ENCODE measurements around the gene NETO2. TPM values are rescaled to one million over a fixed set of nuclear protein-coding genes. Genes with fewer than 3 reads are reported as not detected.
A peak's percentile ranks its signal among the peaks of the same experiment; 100 is the strongest.
"Not testable (repeated sequence)": the region's sequence is repeated elsewhere in the genome, so short reads cannot be mapped to it uniquely, and the experiment has no call there.

Gene NETO2
- polyA plus RNA-seq, 1 donor from 2014 or later = 101 TPM

DNA sequence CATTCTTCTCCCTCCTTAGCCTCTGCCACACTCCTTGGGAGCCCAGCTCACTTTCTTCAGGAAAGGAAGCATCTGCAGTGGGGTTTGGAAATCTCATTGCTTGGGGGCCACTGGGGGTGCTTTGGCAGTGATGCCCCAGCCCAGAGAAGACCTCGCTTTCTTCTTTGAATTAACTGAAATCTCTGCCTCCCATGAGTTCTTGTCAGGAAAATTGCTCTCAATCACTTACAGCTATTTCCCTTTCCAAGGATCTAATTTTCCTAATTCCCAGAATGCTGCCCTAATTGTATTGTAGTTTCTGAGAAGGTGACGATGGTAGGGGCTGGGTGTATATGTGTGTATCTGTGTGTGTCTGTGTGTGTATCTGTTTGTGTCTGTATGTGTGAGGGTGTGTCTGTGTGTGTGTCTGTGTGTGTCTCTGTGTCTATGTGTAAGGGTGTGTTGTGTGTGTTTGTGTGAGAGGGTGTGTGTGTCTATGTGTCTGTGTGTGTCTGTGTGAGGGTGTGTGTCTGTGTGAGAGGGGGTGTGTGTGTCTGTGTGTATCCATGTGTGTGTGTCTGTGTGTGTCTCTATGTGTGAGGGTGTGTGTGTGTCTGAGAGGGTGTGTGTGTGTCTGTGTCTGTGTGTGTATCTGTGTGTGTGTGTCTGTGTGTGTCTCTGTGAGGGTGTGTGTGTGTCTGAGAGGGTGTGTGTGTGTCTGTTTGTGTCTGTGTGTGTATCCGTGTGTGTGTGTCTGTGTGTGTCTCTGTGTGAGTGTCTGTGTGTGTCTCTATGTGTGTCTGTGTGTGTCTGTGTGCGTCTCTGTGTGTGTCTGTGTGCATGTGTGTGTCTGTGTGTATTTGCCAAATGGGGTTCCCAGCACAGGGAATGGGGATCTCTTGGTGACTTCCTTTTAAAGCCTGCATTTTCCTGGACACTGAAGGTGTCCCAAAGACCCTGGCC, 86.8 kb downstream of the NETO2 start:
- H3K9me2 ChIP-seq (ENCODE audit: insufficient read depth, low read length) = no peaks in the 10 kb centered on the region
- no peaks in the 10 kb centered on the region for H4K20me1 ChIP-seq (ENCODE audit: insufficient read depth)
- H2AFZ ChIP-seq (ENCODE audit: low read depth, low read length) = no peak overlapping the region
- TF ChIP-seq POLR2AphosphoS5 (IDR thresholded peaks at IDR 0.05) = peak; percentile 42
- TF ChIP-seq, protein P1, sequence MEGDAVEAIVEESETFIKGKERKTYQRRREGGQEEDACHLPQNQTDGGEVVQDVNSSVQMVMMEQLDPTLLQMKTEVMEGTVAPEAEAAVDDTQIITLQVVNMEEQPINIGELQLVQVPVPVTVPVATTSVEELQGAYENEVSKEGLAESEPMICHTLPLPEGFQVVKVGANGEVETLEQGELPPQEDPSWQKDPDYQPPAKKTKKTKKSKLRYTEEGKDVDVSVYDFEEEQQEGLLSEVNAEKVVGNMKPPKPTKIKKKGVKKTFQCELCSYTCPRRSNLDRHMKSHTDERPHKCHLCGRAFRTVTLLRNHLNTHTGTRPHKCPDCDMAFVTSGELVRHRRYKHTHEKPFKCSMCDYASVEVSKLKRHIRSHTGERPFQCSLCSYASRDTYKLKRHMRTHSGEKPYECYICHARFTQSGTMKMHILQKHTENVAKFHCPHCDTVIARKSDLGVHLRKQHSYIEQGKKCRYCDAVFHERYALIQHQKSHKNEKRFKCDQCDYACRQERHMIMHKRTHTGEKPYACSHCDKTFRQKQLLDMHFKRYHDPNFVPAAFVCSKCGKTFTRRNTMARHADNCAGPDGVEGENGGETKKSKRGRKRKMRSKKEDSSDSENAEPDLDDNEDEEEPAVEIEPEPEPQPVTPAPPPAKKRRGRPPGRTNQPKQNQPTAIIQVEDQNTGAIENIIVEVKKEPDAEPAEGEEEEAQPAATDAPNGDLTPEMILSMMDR (IDR thresholded peaks at IDR 0.05; ENCODE audit: poor library complexity, severe bottlenecking) = no peak
- TF ChIP-seq EP300 (conservative IDR thresholded peaks at IDR 0.05; ENCODE audit: poor library complexity, severe bottlenecking) = peak; percentile 9
- TF ChIP-seq REST (IDR thresholded peaks at IDR 0.05; ENCODE audit: borderline replicate concordance) = peak; percentile 93
- H3K27me3 ChIP-seq (ENCODE audit: insufficient read depth, low read depth, low read length) = no peaks in the 10 kb centered on the region
- no peaks in the 10 kb centered on the region for H3F3A ChIP-seq (ENCODE audit: insufficient read depth, low read length, poor library complexity, severe bottlenecking)
- H3K4me2 ChIP-seq (ENCODE audit: low read length) = peak overlapping the region; percentile 5
- H3K9me3 ChIP-seq (ENCODE audit: low read length) = no peaks in the 10 kb centered on the region
- no peak overlapping the region for H3K27ac ChIP-seq (ENCODE audit: low read length)
- no peaks in the 10 kb centered on the region for H3K79me2 ChIP-seq (replicated peaks; ENCODE audit: insufficient read depth, low read length)
- H3K36me3 ChIP-seq (ENCODE audit: insufficient read depth, low read length) = no peaks in the 10 kb centered on the region
- peak overlapping the region; percentile 36 for H3K4me3 ChIP-seq (ENCODE audit: low read length)
- H3K9ac ChIP-seq (ENCODE audit: low read length) = peak overlapping the region; percentile 8

DNA sequence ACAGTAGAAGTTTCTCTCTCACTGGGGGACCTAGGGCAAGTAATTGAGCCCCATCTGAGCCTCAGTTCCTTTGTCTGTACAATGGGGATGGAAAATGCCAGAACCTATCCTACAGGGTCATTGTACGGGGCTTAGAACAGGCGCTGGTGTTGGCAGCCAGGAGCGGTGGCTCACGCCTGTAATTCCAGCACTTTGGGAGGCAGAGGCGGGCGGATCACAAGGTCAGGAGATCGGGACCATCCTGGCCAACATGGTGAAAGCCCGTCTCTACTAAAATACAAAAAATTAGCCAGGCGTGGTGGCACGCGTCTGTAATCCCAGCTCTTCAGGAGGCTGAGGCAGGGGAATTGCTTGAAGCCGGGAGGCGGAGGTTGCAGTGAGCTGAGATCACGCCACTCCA, 87.7 kb downstream of the NETO2 start:
- not testable (repeated sequence) for H3K9me3 ChIP-seq (ENCODE audit: low read length); H3K27ac ChIP-seq (ENCODE audit: low read length); H3K4me2 ChIP-seq (ENCODE audit: low read length); H4K20me1 ChIP-seq (ENCODE audit: insufficient read depth); H3K79me2 ChIP-seq (replicated peaks; ENCODE audit: insufficient read depth, low read length); H3K36me3 ChIP-seq (ENCODE audit: insufficient read depth, low read length); H3K9me2 ChIP-seq (ENCODE audit: insufficient read depth, low read length); H2AFZ ChIP-seq (ENCODE audit: low read depth, low read length); H3K27me3 ChIP-seq (ENCODE audit: insufficient read depth, low read depth, low read length); H3K9ac ChIP-seq (ENCODE audit: low read length); H3K4me3 ChIP-seq (ENCODE audit: low read length); H3F3A ChIP-seq (ENCODE audit: insufficient read depth, low read length, poor library complexity, severe bottlenecking)

- H3K27me3 ChIP-seq (ENCODE audit: insufficient read depth, low read depth, low read length) = no peaks in the 10 kb centered on the region
- H3K79me2 ChIP-seq (replicated peaks; ENCODE audit: insufficient read depth, low read length) = no peaks in the 10 kb centered on the region
- no peak overlapping the region for H3K27ac ChIP-seq (ENCODE audit: low read length)
- no peaks in the 10 kb centered on the region for H4K20me1 ChIP-seq (ENCODE audit: insufficient read depth)
- H3K9me2 ChIP-seq (ENCODE audit: insufficient read depth, low read length) = no peaks in the 10 kb centered on the region
- no peaks in the 10 kb centered on the region for H3K36me3 ChIP-seq (ENCODE audit: insufficient read depth, low read length)
- H3K9me3 ChIP-seq (ENCODE audit: low read length) = no peaks in the 10 kb centered on the region
- no peaks in the 10 kb centered on the region for H3F3A ChIP-seq (ENCODE audit: insufficient read depth, low read length, poor library complexity, severe bottlenecking)
- no peak overlapping the region for H3K4me3 ChIP-seq (ENCODE audit: low read length)
- H3K9ac ChIP-seq (ENCODE audit: low read length) = no peak overlapping the region
- H2AFZ ChIP-seq (ENCODE audit: low read depth, low read length) = no peak overlapping the region
- H3K4me2 ChIP-seq (ENCODE audit: low read length) = no peak overlapping the region
- no peak for TF ChIP-seq REST (IDR thresholded peaks at IDR 0.05; ENCODE audit: borderline replicate concordance)
- TF ChIP-seq MXI1 (conservative IDR thresholded peaks at IDR 0.05; ENCODE audit: poor library complexity, severe bottlenecking) = no peak
- TF ChIP-seq EP300 (conservative IDR thresholded peaks at IDR 0.05; ENCODE audit: poor library complexity, severe bottlenecking) = no peak
- no peak for TF ChIP-seq POLR2AphosphoS5 (IDR thresholded peaks at IDR 0.05)
- TF ChIP-seq EZH2 (IDR thresholded peaks at IDR 0.05; ENCODE audit: borderline replicate concordance, insufficient read depth, low read length, poor library complexity, severe bottlenecking) = no peak
- TF ChIP-seq SMC3 (conservative IDR thresholded peaks at IDR 0.05; ENCODE audit: poor library complexity) = no peak
- TF ChIP-seq RAD21 (conservative IDR thresholded peaks at IDR 0.05) = no peak
These were observed 88.4 kb downstream of the NETO2 start for GRCh38 chr16:47055136-47055885.

All from neural cell (in vitro differentiated cells).